HepG2 (cell line): ENCODE data around the gene GAREM1. TPM values are rescaled to one million over a fixed set of nuclear protein-coding genes. Genes with fewer than 3 reads are reported as not detected.

Source experiments
- ARNT ChIP-seq: fragments of 450-650 bp; IDR thresholded peaks from 2 replicates; pipeline ENCODE4 v1.6.1; 2017
- CEBPZ ChIP-seq: IDR thresholded peaks from 2 replicates; pipeline ENCODE4 v1.6.1; 2012; ENCODE audit warnings: low read length, improper control_type of control experiment
- DR1 ChIP-seq: sonication (generic); formaldehyde crosslinking; IDR thresholded peaks from 2 replicates; pipeline ENCODE4 v1.8.0; 2021; ENCODE audit warnings: mild to moderate bottlenecking, missing genetic modification reagents, inconsistent platforms
- FOXA1 ChIP-seq, 2 experiments: fragments of 450-650 bp in 1 of 2; sonication (generic) in 1 of 2; formaldehyde crosslinking in 1 of 2; IDR thresholded peaks; 2 replicates each; pipeline versions ENCODE4 v1.4.0 to v1.6.1; 2016 to 2020; ENCODE audit warnings: missing genetic modification reagents in 1 of 2
- FOXA3 ChIP-seq: IDR thresholded peaks from 2 replicates; pipeline ENCODE4 v1.6.1; 2016; ENCODE audit warnings: missing genetic modification reagents, missing compliant biosample characterization
- GATA4 ChIP-seq: sonication (generic); IDR thresholded peaks from 2 replicates; pipeline ENCODE4 v1.6.1; 2016; ENCODE audit warnings: antibody characterized with exemption, low read depth, borderline replicate concordance
- GATAD2A ChIP-seq: IDR thresholded peaks from 2 replicates; pipeline ENCODE4 v1.6.1; 2016
- HCFC1 ChIP-seq: fragments of 150-350 bp; IDR thresholded peaks from 2 replicates; pipeline ENCODE4 v1.6.1; 2014; ENCODE audit warnings: low read depth, low read length
- JUNB ChIP-seq: sonication (generic); formaldehyde crosslinking; IDR thresholded peaks from 2 replicates; pipeline ENCODE4 v1.8.0; 2022; ENCODE audit warnings: missing genetic modification reagents, mild to moderate bottlenecking, borderline replicate concordance
- KAT2B ChIP-seq: fragments of 150-350 bp; IDR thresholded peaks from 2 replicates; pipeline ENCODE4 v1.6.1; 2014; ENCODE audit warnings: low read depth, low read length, borderline replicate concordance
- KAT8 ChIP-seq: IDR thresholded peaks from 2 replicates; pipeline ENCODE4 v1.6.1; 2016; ENCODE audit warnings: missing genetic modification reagents, missing compliant biosample characterization
- MEF2D ChIP-seq: sonication (generic); formaldehyde crosslinking; IDR thresholded peaks from 2 replicates; pipeline ENCODE4 v1.5.1; 2020; ENCODE audit warnings: mild to moderate bottlenecking, missing genetic modification reagents
- MIER2 ChIP-seq: IDR thresholded peaks from 2 replicates; pipeline ENCODE4 v1.6.1; 2016; ENCODE audit warnings: missing biosample characterization, missing genetic modification reagents
- NBN ChIP-seq: fragments of 450-650 bp; conservative IDR thresholded peaks from 2 replicates; pipeline ENCODE4 v1.6.1; 2017
- NCOA1 ChIP-seq: sonication (generic); formaldehyde crosslinking; IDR thresholded peaks from 2 replicates; pipeline ENCODE4 v1.9.0; 2021; ENCODE audit warnings: missing genetic modification reagents
- NR3C1 ChIP-seq: sonication (generic); formaldehyde crosslinking; IDR thresholded peaks from 2 replicates; pipeline ENCODE4 v1.4.0; 2020; ENCODE audit warnings: missing genetic modification reagents
- POGZ ChIP-seq: sonication (generic); formaldehyde crosslinking; IDR thresholded peaks from 2 replicates; pipeline ENCODE4 v1.4.0; 2020; ENCODE audit warnings: mild to moderate bottlenecking, missing genetic modification reagents
- ZEB1 ChIP-seq: IDR thresholded peaks from 2 replicates; pipeline ENCODE4 v1.6.1; 2012; ENCODE audit warnings: mild to moderate bottlenecking, low read depth, inconsistent platforms; ENCODE audit not compliant: insufficient replicate concordance
- ZFP1 ChIP-seq: IDR thresholded peaks from 2 replicates; pipeline ENCODE4 v1.6.1; 2016
- ZFP91 ChIP-seq: sonication (generic); formaldehyde crosslinking; IDR thresholded peaks from 2 replicates; pipeline ENCODE4 v1.9.0; 2022; ENCODE audit warnings: missing genetic modification reagents, mild to moderate bottlenecking, borderline replicate concordance
- ZNF724P ChIP-seq: sonication (generic); formaldehyde crosslinking; IDR thresholded peaks from 2 replicates; pipeline ENCODE4 v1.8.0; 2022; ENCODE audit warnings: missing genetic modification reagents, borderline replicate concordance
- ZNF782 ChIP-seq: sonication (generic); formaldehyde crosslinking; IDR thresholded peaks from 2 replicates; pipeline ENCODE4 v1.4.0; 2020; ENCODE audit warnings: missing genetic modification reagents, mild to moderate bottlenecking, borderline replicate concordance
- polyA plus RNA-seq, 8 experiments: library from polyadenylated mRNA; depleted of rRNA in 3 of 8; stranded (reverse) in 7 of 8; unstranded in 1 of 8; fragments of >200 nt; fragmentation: Illumina TruSeq in 4 of 8; extraction: Trizol in 4 of 8; gene quantifications; 2 replicates each; pipeline versions ENCODE4 v1.2.1 to v1.2.3, GENCODE V29; 2011 to 2016; ENCODE audit warnings: low read depth in 4 of 8, missing spikeins in 1 of 8, mixed read lengths in 1 of 8; ENCODE audit not compliant: insufficient read depth in 1 of 8
- total RNA-seq, 5 experiments: library from RNA; depleted of rRNA; stranded (reverse); fragments of >200 nt; fragmentation: Illumina TruSeq; extraction: Trizol; gene quantifications; 2 replicates each; pipeline ENCODE4 v1.2.3, GENCODE V29; 2016; ENCODE audit warnings: low read depth in 1 of 5
- TF ChIP-seq, protein P1 (sequence below), 2 experiments: sonication (generic) in 1 of 2; formaldehyde crosslinking in 1 of 2; IDR thresholded peaks; 2 replicates each; pipeline versions ENCODE4 v1.4.0 to v1.6.1; 2016 to 2020; ENCODE audit warnings: borderline replicate concordance in 1 of 2, low read depth in 1 of 2, mild to moderate bottlenecking in 1 of 2, missing genetic modification reagents in 1 of 2

Gene GAREM1
- total and polyA plus RNA-seq, 2 of the 13 experiments (the other 11 are each of a cell fraction or from before 2014, with no cell fraction given), result 2.5 to 2.9 TPM

GRCh38 chr18:32372381-32373061 is 98.2 kb downstream of the GAREM1 start (continued):
- TF ChIP-seq KAT2B (no peak), ZFP91 (no peak), GATA4 (0 out of 2 replicates have a peak, but pooled peaks have one; percentile 1), DR1 (no peak), FOXA3 (CRISPR knock-in tag) (peak; percentile 90), CEBPZ (no peak), MIER2 (CRISPR knock-in tag) (peak; percentile 73; the same call in 1 of the 2 replicates), ZNF724P (CRISPR knock-in tag) (no peak), ZNF782 (CRISPR knock-in tag) (no peak), NCOA1 (CRISPR knock-in tag) (no peak), ARNT (no peak), GATAD2A (CRISPR knock-in tag) (peak; percentile 87), JUNB (no peak; the same call in 1 of the 2 replicates), HCFC1 (no peak), ZFP1 (CRISPR knock-in tag) (peak; percentile 77; the same call in 1 of the 2 replicates), NR3C1 (CRISPR knock-in tag) (no peak), KAT8 (CRISPR knock-in tag) (peak; percentile 86), NBN (no peak), MEF2D (CRISPR knock-in tag) (no peak), POGZ (CRISPR knock-in tag) (peak; percentile 87; the same call in 1 of the 2 replicates), FOXA1 (IDR thresholded peaks at IDR 0.05) (no peak), FOXA1 (CRISPR knock-in tag; IDR thresholded peaks at IDR 0.05) (peak; percentile 79), ZEB1 (peak; percentile 57)
- TF ChIP-seq, protein P1, sequence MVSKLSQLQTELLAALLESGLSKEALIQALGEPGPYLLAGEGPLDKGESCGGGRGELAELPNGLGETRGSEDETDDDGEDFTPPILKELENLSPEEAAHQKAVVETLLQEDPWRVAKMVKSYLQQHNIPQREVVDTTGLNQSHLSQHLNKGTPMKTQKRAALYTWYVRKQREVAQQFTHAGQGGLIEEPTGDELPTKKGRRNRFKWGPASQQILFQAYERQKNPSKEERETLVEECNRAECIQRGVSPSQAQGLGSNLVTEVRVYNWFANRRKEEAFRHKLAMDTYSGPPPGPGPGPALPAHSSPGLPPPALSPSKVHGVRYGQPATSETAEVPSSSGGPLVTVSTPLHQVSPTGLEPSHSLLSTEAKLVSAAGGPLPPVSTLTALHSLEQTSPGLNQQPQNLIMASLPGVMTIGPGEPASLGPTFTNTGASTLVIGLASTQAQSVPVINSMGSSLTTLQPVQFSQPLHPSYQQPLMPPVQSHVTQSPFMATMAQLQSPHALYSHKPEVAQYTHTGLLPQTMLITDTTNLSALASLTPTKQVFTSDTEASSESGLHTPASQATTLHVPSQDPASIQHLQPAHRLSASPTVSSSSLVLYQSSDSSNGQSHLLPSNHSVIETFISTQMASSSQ (IDR thresholded peaks at IDR 0.05; ENCODE audit: low read depth), result peak; percentile 90
- TF ChIP-seq, protein P1 (CRISPR knock-in tag; IDR thresholded peaks at IDR 0.05; ENCODE audit: borderline replicate concordance), result peak; percentile 90; the same call in 1 of the 2 replicates
